OCI-LY3 (cell line): ENCODE measurements around the gene DACT2.

Experiments used
- H2AFZ ChIP-seq: fragments of 200-600, 300-600 bp; shearing (Covaris generic); 2 replicates; pipeline ENCODE4 v1.6.0; 2014; ENCODE audit warnings: antibody characterized with exemption, low read depth, low read length
- H3K27ac ChIP-seq: fragments of 200-600, 300-600 bp; sonication (generic); 2 replicates; pipeline ENCODE4 v1.5.1; 2014; ENCODE audit warnings: mild to moderate bottlenecking, low read length, moderate library complexity, mixed read lengths
- H3K27me3 ChIP-seq: fragments of 200-600, 300-600 bp; sonication (generic); 2 replicates; pipeline ENCODE4 v1.6.1; 2014; ENCODE audit warnings: low read depth, low read length, mixed read lengths
- H3K36me3 ChIP-seq: fragments of 200-600, 300-600 bp; sonication (generic); replicated peaks from 2 replicates; pipeline ENCODE3; 2014; ENCODE audit warnings: low read depth, low read length, mixed read lengths
- H3K4me1 ChIP-seq: fragments of 300-600, 200-600 bp; sonication (generic); 2 replicates; pipeline ENCODE4 v1.6.1; 2014; ENCODE audit warnings: low read length, mixed read lengths
- H3K4me2 ChIP-seq: fragments of 200-600, 300-600 bp; sonication (generic); 2 replicates; pipeline ENCODE4 v1.6.1; 2014; ENCODE audit warnings: low read length, mixed read lengths
- H3K4me3 ChIP-seq: fragments of 300-600, 200-600 bp; sonication (generic); 2 replicates; pipeline ENCODE4 v1.5.1; 2014; ENCODE audit warnings: antibody characterized with exemption, mild to moderate bottlenecking, low read length, moderate library complexity
- H3K79me2 ChIP-seq: fragments of 300-600, 200-600 bp; shearing (Covaris generic); 2 replicates; pipeline ENCODE4 v1.6.1; 2014; ENCODE audit warnings: mild to moderate bottlenecking, low read length, mixed read lengths
- H3K9ac ChIP-seq: fragments of 300-600, 200-600 bp; shearing (Covaris generic); 2 replicates; pipeline ENCODE4 v1.6.0; 2014; ENCODE audit warnings: mild to moderate bottlenecking, low read length, moderate library complexity
- H3K9me3 ChIP-seq: fragments of 200-600, 300-600 bp; shearing (Covaris generic); 2 replicates; pipeline ENCODE4 v1.6.1; 2014; ENCODE audit warnings: low read length, mixed read lengths; ENCODE audit not compliant: insufficient read depth
- H4K20me1 ChIP-seq: fragments of 200-600, 300-600 bp; sonication (generic); 2 replicates; pipeline ENCODE4 v1.6.1; 2016; ENCODE audit warnings: low read length, mixed read lengths; ENCODE audit not compliant: insufficient read depth
- EZH2phosphoT487 ChIP-seq: fragments of 200-600 bp; shearing (Covaris generic); IDR thresholded peaks from 2 replicates; pipeline ENCODE4 v1.6.1; 2018; ENCODE audit warnings: antibody characterized with exemption, mixed run types, low read depth
- TF ChIP-seq, protein P1 (sequence below): fragments of 200-600, 300-600 bp; sonication (generic); IDR thresholded peaks from 2 replicates; pipeline ENCODE4 v1.5.1; 2014; ENCODE audit warnings: antibody characterized with exemption, low read length, low read depth

DACT2 gene

DNA sequence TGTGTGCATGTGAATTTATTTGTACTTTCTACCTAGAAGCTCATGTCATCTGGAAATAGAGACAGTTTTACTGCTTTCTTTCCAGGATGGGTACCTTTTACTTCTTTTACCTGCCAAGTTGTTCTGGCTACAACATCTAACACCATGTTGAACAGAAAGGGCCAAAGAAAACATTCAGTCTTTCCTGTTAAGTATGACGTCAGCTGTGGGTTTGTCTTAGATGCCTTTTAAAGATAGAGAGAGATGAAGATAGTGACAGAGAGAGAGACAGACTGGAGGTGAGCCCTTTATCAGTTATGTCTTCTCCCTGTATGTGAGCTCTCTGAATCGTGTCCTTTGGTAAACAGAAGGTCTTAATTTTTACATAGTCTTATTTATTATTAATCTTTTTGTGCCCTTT is 3.4 kb upstream of the DACT2 start:
- no peak overlapping the region for H3K9ac ChIP-seq
- TF ChIP-seq, protein P1, sequence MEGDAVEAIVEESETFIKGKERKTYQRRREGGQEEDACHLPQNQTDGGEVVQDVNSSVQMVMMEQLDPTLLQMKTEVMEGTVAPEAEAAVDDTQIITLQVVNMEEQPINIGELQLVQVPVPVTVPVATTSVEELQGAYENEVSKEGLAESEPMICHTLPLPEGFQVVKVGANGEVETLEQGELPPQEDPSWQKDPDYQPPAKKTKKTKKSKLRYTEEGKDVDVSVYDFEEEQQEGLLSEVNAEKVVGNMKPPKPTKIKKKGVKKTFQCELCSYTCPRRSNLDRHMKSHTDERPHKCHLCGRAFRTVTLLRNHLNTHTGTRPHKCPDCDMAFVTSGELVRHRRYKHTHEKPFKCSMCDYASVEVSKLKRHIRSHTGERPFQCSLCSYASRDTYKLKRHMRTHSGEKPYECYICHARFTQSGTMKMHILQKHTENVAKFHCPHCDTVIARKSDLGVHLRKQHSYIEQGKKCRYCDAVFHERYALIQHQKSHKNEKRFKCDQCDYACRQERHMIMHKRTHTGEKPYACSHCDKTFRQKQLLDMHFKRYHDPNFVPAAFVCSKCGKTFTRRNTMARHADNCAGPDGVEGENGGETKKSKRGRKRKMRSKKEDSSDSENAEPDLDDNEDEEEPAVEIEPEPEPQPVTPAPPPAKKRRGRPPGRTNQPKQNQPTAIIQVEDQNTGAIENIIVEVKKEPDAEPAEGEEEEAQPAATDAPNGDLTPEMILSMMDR, result no peak
- TF ChIP-seq EZH2phosphoT487, result no peak
- no peaks in the 10 kb centered on the region for H4K20me1 ChIP-seq
- no peaks in the 10 kb centered on the region for H3K4me1 ChIP-seq
- no peak overlapping the region for H2AFZ ChIP-seq
- no peak overlapping the region for H3K4me3 ChIP-seq
- no peaks in the 10 kb centered on the region for H3K36me3 ChIP-seq
- no peaks in the 10 kb centered on the region for H3K79me2 ChIP-seq
- H3K27me3 ChIP-seq, result peaks cover 3% of the 10 kb centered on the region; the same call in 1 of the 2 replicates
- H3K9me3 ChIP-seq, result no peaks in the 10 kb centered on the region
- H3K4me2 ChIP-seq, result no peak overlapping the region
- no peak overlapping the region for H3K27ac ChIP-seq

DNA sequence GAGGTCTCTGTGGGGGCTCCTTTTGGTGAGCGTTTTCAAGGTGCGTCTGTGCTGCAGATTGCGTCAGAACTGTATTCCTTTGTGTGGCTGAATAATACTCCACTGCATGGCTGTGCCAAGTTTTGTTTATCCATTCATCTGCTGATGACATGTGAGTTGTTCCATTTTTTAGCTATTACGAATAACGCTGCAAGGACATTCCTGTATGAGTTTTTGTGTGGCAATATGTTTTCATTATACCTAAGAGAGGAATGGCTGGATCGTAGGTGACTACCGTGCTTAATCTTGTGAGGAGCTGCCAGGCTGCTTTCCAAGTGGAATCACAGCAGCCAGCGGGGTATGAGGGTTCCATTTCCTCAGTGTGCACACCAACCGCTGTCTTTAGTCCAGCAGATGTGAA is 1.1 kb upstream of the DACT2 start:
- H3K4me3 ChIP-seq, result no peak overlapping the region

DNA sequence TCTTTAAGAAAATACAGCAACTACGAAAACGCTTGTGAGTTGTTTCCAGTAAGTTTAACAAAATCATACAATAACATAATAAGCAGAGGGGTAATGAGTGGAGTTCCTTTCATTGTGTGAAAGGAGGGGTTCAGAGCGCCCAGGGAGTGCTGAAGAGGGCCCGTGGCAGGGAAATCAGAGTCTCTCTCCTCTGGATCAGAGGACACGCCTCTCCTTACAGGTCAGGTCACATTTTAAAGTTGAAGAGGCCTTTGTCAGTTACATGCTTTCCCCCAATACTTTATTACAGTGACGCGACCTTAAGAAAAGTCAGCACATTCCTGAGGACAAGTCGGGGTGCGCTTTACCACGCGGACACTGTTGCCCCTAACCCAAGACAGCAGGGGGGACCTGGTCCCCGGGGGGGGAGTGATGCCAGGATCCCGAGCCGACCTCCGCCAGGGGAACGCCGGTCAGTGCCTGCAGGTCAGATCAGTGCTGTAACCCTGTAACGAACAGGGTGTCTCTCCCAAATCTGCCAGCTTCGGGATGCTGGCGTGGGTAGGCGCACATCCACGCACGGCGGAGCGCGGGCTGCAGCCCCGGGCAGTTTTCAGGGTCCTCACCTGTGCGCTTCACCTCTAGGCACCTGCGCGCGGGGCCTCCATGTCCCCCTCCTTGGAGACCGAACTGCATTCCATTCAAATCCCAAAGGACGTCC is 848 bp downstream of the DACT2 start:
- no peaks in the 10 kb centered on the region for H3K79me2 ChIP-seq
- H3K36me3 ChIP-seq, result no peaks in the 10 kb centered on the region
- H2AFZ ChIP-seq, result no peak overlapping the region
- H3K9me3 ChIP-seq, result no peaks in the 10 kb centered on the region
- no peaks in the 10 kb centered on the region for H3K27me3 ChIP-seq
- H3K9ac ChIP-seq, result no peak overlapping the region
- H3K4me1 ChIP-seq, result no peaks in the 10 kb centered on the region
- no peak for TF ChIP-seq EZH2phosphoT487
- TF ChIP-seq, protein P1, result no peak
- H3K4me3 ChIP-seq, result no peak overlapping the region
- no peak overlapping the region for H3K4me2 ChIP-seq
- H4K20me1 ChIP-seq, result no peaks in the 10 kb centered on the region
- H3K27ac ChIP-seq, result no peak overlapping the region

More for the DNA sequence above, 1.1 kb upstream of the DACT2 start:
- no peaks in the 10 kb centered on the region for H3K4me1 ChIP-seq
- H3K27ac ChIP-seq, result no peak overlapping the region
- H3K9me3 ChIP-seq, result no peaks in the 10 kb centered on the region
- no peak overlapping the region for H3K4me2 ChIP-seq
- no peaks in the 10 kb centered on the region for H3K79me2 ChIP-seq
- H4K20me1 ChIP-seq, result no peaks in the 10 kb centered on the region
- no peak for TF ChIP-seq EZH2phosphoT487
- TF ChIP-seq, protein P1, result no peak
- no peaks in the 10 kb centered on the region for H3K36me3 ChIP-seq
- peaks cover 3% of the 10 kb centered on the region; the same call in 1 of the 2 replicates for H3K27me3 ChIP-seq
- no peak overlapping the region for H2AFZ ChIP-seq
- no peak overlapping the region for H3K9ac ChIP-seq

DNA sequence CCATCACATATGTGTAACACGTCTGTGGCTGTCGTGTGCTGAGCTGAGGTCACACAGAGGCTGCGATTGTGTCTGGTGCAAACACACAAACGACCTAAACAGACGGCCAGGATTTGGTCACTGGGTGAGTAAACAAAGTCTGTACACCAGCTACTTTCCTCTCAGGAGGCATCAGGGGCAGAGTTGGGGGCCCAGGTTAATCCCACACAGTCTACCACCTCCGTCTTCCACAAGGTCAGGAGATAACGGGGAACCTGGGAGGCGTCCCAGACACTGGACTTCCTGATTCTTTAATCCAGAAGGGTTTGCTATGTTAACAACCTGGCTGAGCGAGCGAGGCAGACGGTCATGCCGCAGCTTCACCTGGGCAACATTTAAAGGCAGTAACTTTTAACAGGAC is 1.5 kb downstream of the DACT2 start:
- no peaks in the 10 kb centered on the region for H3K79me2 ChIP-seq
- H3K27ac ChIP-seq, result no peak overlapping the region
- no peaks in the 10 kb centered on the region for H3K9me3 ChIP-seq
- no peaks in the 10 kb centered on the region for H3K27me3 ChIP-seq
- H3K4me2 ChIP-seq, result no peak overlapping the region
- no peaks in the 10 kb centered on the region for H3K36me3 ChIP-seq
- no peak overlapping the region for H2AFZ ChIP-seq
- TF ChIP-seq, protein P1, result no peak
- no peak for TF ChIP-seq EZH2phosphoT487
- H3K4me3 ChIP-seq, result no peak overlapping the region
- H3K4me1 ChIP-seq, result no peaks in the 10 kb centered on the region
- H3K9ac ChIP-seq, result no peak overlapping the region
- H4K20me1 ChIP-seq, result no peaks in the 10 kb centered on the region
